Skin epidermis (tissue), 12 donors: ENCODE results near the gene VAMP5.
"Not testable (repeated sequence)": the region's sequence is repeated elsewhere in the genome, so short reads cannot be mapped to it uniquely, and the experiment has no call there.

Experiments
- H3K27ac ChIP-seq, 21 experiments: fragments of 200-600 bp; sonication (generic) in 11 of 21; one replicate each; pipeline ENCODE4 v1.5.0; 2020; ENCODE audit warnings: mild to moderate bottlenecking in 3 of 21, inconsistent platforms in 2 of 21, moderate library complexity in 2 of 21
- H3K4me3 ChIP-seq, 7 experiments: fragments of 200-600 bp; sonication (generic) in 2 of 7; one replicate each; pipeline ENCODE4 v1.5.0; 2020; ENCODE audit warnings: inconsistent platforms in 2 of 7, mild to moderate bottlenecking in 2 of 7, moderate library complexity in 1 of 7

VAMP5 gene

DNA sequence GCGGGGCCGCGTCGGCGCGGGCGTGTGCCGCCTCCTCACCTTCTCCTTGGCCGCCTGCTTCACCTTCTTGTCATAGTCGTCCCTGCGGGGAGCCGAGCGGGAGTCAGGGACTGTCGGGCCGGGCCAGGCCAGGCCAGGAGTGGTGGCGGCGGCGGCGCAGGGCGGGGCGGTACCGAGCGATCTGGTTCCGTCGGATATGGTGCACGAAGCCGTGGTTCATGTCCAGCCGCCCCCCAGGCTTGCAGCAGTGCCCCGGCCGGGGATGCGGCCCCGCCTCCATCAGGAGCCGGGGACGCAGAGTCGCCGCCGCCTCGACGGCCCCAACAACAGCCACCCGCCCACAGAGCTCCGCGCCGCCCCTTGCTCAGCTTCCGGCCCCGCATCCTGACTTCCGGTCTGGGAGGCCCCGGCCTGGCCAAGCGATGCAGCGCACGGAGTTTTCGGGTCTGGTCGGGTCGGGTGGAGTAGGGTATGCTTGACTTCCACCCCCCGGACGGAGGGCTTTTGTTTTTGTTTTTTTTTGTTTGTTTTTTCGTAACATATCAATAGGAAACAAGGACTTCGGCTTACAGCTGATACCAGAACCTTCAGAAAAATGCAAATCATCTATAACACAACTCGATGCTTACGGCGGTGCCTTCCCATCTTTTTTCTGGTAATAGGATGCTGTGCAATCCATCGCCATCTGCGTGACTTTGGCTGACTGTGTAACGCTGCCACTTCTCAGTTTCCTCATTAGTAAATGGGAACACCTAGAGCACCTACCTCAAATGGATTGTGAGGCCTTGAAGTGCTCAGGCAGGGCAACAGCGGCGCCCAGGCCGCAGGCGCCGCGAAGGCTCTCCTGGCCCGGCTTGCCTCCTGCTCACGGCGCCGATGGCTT lies 27.7 kb downstream of the VAMP5 start, which contains the start of gene C2orf68:
Gene C2orf68 (minus strand): TSS at position 362 of the 883 bp plus-strand sequence. CDS start 82 bp downstream, at position 280.
- H3K4me3 ChIP-seq: peak within 1 kb of the TSS; percentile 71 to 97 (median 93)
- peak within 1 kb of the TSS; percentile 54 to 94 (median 86) for H3K27ac ChIP-seq

DNA sequence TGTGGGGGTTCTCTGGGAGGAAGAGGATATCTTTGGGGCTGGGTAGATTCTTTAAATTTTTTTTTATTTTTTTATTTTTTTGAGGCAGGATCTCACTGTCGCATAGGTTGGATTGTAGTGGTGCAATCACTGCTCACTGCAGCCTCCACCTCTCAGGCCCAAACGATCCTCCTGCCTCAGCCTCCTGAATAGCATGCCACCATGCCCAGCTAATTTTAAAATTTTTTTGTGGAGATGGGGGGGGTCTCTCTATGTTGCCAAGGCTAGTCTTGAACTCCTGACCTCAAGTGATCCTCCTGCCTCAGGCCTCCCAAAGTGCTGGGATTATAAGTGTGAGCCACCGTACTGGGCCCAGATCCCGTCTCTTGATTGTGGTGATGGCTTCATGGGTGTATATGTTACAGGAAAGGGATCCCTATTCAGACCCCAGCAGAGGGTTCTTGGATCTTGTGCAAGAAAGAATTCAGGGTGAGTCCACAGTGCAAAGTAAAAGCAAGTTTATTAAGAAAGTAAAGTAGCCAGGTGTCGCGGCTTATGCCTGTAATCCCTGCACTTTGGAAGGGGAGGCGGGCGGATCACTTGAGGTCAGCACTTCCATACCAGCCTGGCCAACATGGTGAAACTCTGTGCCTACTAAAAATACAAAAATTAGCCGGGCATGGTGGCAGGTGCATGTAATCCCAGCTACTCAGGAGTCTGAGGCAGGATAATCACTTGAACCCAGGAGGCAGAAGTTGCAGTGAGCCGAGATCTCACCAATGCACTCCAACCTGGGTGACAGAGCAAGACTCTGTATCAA lies 29.7 kb downstream of the VAMP5 start:
- Histone ChIP-seq H3K4me3 (no peak overlapping the region), H3K27ac (no peak overlapping the region)

DNA sequence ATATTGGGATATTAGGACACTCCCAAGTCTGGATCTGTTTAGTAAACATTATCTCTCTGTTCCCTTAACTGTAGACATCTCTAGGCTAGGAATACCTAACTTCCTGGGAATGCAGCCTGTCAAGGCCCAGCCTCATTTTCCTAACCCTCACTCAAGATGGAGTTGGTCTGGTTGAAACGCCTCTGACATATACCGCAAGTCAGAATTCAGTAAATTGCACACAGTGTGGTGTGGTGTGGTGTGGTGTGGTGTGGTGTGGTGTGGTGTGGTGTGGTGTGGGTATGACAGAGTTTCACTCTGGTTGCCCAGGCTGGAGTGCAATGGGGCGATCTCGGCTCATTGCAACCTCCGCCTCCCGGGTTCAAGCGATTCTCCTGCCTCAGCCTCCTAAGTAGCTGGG lies 30.5 kb downstream of the VAMP5 start:
- H3K27ac ChIP-seq, H3K4me3 ChIP-seq: not testable (repeated sequence)

DNA sequence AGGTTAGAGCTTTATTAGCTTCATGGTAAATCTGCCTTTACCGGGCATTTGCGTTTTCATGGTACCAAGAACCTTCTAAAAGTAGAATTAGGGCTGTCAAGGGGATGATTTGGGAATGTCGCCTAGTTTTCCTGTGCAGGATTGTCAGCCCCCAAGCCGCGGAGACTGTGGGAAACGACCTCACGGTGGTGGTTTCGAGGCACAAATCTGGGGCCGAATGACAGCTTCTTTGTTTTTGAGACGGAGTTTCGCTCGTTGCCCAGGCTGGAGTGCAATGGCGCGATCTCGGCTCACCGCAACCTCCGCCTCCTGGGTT lies 31.1 kb downstream of the VAMP5 start:
- peak overlapping the region in 18 of 21 experiments; percentile 63 to 96 (median 87) for H3K27ac ChIP-seq
- H3K4me3 ChIP-seq: peak overlapping the region in 6 of 7 experiments; percentile 82 to 97 (median 92)

DNA sequence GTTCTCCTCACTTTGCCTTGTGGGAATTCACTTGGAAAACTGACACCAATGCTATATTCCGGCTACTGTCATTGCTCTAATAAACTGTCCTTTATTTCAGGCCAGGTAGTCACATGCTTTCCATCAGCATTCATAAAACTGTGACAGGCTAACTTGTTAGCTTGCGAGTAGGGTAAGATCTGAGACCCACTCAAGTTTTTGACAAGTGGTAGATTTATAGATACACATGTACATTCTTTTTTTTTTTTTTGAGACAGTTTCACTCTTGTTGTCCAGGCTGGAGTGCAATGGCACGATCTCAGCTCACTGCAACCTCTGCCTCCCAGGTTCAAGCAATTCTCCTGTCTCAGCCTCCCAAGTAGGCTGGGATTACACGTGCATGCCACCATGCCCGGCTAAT lies 33.5 kb downstream of the VAMP5 start:
- H3K4me3 ChIP-seq, H3K27ac ChIP-seq: not testable (repeated sequence)

DNA sequence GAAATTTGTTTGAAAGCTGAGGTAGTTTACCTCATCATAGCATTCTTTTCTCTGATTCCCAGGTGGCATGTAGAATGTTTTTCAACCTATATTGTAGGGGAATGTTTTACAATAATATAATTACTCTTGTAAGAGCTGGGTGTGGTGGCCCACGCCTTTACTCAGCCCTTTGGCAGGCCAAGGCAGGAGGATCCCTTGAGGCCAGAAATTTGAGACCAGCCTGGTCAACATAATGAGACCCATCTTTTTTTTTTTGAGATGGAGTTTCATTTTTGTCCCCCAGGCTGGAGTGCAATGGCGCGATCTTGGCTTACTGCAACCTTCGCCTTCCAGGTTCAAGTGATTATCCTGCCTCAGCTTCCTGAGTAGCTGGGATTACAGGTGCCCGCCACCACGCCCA lies 35.4 kb downstream of the VAMP5 start:
- no peak overlapping the region for H3K27ac ChIP-seq
- no peak overlapping the region for H3K4me3 ChIP-seq

DNA sequence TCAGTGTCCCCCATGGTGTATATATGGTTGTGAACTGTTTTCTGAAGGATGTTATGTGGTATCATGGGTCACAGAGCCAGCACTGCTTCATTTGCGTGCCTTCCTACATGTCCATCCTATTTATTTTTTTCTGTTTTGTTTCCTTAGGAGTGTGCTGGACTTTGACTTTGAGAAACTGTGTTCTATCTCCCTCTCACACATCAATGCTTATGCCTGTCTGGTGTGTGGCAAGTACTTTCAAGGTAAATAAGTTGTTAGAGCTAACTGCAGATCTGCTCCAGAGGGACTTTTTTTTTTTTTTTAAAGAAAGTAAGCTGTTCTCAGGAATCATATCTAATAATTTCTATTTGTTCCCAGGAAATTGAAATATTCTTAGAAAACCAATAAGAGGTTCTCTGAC lies 37.1 kb downstream of the VAMP5 start:
- no peak overlapping the region for H3K4me3 ChIP-seq
- H3K27ac ChIP-seq: no peak overlapping the region

DNA sequence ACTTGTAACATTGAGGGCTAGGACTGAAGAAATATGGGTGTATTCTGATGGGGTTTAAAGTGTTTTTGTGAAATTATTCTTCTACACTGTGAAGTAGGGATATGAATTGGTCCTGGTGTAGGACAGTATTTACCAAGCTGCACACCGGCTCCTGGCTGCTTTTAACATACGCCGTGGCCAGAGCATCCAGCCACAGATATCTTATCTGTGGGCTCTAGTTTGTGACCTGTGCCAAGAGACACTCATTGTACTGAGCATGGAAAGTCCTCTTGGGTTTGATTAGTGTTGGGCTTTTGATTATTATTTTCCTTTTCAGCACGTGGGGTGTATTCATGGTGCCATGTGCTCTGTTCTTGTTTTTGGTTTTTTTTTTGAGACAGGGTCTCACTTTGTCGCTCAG lies 39.8 kb downstream of the VAMP5 start:
- no peak overlapping the region for H3K4me3 ChIP-seq
- H3K27ac ChIP-seq: no peak overlapping the region

DNA sequence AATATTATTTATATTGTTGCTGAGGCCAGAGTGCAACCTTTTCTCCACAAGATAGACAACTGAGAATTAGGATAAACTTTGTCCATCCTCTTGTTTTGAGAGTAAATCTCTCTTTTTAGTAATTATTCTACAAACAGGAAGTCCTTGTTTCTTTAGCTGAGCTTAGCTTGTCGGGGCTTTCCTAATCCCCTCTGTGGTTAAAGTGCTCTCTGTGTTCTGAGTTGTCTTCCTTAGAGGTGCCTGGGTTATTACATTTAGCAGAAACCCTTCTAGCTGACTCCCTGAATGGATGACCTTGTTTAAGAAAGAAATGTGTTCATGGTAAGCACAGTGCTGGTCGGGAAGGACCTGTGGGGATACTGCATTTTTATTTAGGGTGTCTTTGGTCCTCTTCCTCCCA lies 44.4 kb downstream of the VAMP5 start:
- H3K27ac ChIP-seq: no peak overlapping the region
- no peak overlapping the region for H3K4me3 ChIP-seq

DNA sequence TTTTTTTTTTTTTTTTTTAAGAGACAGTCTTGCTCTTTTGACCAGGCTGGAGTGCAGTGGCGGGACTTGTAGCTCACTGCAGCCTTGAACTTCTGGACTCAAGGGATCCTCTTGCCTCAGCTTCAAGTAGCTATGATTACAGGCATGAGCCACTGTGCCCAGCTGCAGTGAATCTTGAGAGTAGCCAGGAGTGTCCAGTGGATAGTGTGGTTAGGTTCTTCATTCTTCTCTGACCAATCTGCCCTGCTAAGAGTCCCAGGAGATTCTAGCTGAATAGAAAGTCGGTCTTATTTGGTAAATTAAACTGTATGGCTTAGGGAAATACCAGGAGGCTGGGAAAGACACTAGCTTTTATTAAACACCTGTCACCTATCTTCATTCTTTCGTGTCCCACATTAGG lies 47.1 kb downstream of the VAMP5 start:
- H3K4me3 ChIP-seq: no peak overlapping the region
- no peak overlapping the region for H3K27ac ChIP-seq

DNA sequence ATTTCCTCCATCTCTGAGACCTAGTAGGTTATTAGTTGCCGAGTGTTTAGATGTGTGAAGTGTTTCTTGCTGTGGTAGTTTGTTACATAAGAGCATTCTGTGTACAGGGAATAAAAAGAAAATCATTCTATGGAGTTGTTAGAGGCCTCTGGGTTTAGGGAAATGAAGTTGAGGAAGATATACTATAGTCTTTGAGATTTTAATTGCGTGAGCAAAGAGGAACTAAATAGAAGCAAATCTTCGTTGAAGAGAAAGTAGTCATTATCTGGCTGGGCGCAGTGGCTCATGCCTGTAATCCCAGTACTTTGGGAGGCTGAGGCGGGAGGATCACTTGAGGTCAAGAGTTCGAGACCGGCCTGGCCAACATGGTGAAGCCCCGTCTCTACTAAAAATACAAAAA lies 50.8 kb downstream of the VAMP5 start:
- Histone ChIP-seq H3K4me3 (no peak overlapping the region), H3K27ac (no peak overlapping the region)

DNA sequence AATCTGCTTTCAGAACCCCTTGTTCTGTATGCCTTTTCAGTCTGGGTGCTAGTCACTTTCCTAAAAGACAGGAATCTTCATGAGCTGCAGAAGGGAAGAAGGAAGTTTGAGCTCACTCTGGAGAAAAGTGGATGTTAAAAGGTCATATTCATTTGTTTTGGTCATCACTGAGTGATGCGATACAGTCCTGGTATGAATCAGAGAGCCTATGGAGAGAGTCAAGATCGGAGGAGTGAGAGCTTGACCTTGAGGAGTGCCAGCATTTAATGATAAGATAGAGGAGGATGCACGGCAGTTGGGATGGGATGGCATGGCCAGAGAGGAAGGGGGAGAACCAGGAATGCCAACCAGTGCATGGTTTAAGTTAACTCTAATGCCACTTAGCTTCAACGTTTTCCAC lies 51.4 kb downstream of the VAMP5 start:
- Histone ChIP-seq H3K4me3 (no peak overlapping the region), H3K27ac (no peak overlapping the region)

DNA sequence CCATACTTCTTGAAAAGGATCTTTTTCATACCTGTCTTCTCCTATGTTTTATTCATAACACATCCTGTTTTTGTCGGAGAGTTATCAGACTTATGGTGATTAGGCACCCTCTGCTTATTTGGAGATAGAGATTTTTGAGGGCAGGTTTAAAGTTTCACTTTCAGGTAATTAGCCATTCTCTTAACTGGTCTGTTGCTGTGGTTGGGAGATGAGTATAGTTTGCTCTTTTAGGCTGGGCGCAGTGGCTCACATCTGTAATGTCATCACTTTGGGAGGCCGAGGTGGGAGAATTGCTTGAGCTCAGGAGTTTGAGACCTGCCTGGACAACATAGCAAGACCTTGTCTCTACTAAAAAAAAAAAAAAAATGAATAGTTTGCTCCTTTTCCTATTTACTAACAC lies 58.5 kb downstream of the VAMP5 start:
- peak overlapping the region in 2 of 21 experiments; percentile 35 to 63 for H3K27ac ChIP-seq

More for the DNA sequence above, 58.5 kb downstream of the VAMP5 start:
- no peak overlapping the region for H3K4me3 ChIP-seq
